ENCODE data around the gene PIGU. TPM values are rescaled to one million over a fixed set of nuclear protein-coding genes. Genes with fewer than 3 reads are reported as not detected.

PIGU gene
- total RNA-seq, 6 experiments from 2014 or later: 4.0 to 14.9 (median 7.3) TPM

- ATAC-seq (no peak), DNase-seq (peak in 1 of 3 donors; percentile 38)
- Histone ChIP-seq H3K36me3 (peaks cover 0 to 51% (median 18%) of the 10 kb centered on the region in 4 donors), H3K9me3 (no peaks in the 10 kb centered on the region), H3K27me3 (no peaks in the 10 kb centered on the region), H3K27ac (no peak overlapping the region), H3K4me3 (no peak overlapping the region), H3K4me1 (peaks cover 0 to 16% (median 4%) of the 10 kb centered on the region in 4 donors)
- intact Hi-C loops (cut with DNase I): loop anchor here in 1 of 2 donors (10.0 kb wide), 1 partner anchor 174 kb away; the partner anchor contains the start of gene TP53INP2
- TF ChIP-seq CTCF (IDR thresholded peaks at IDR 0.05) (no peak), POLR2A (IDR thresholded peaks at IDR 0.05) (no peak)
- WGBS (ENCODE audit: insufficient coverage, low coverage, low lambda C conversion rate, missing lambda C conversion rate): 67% methylated on average over 1 of the region's 5 CpGs
These were observed 146.6 kb downstream of the PIGU start for GRCh38 chr20:34530342-34530741.

- intact Hi-C loops (cut with DNase I): loop anchor here in 1 of 2 donors (10.0 kb wide), 1 partner anchor 175 kb away; the partner anchor contains the start of gene TP53INP2
- no peak overlapping the region for H3K27ac ChIP-seq
- peaks cover 0 to 18% (median 6%) of the 10 kb centered on the region in 4 donors for H3K4me1 ChIP-seq
- H3K4me3 ChIP-seq: no peak overlapping the region
- H3K9me3 ChIP-seq: no peaks in the 10 kb centered on the region
- no peaks in the 10 kb centered on the region for H3K27me3 ChIP-seq
- DNase-seq: peak in 1 of 3 donors; percentile 21
- H3K36me3 ChIP-seq: peaks cover 0 to 45% (median 15%) of the 10 kb centered on the region in 4 donors
- WGBS (ENCODE audit: insufficient coverage, low coverage, low lambda C conversion rate, missing lambda C conversion rate): no CpG with 5 or more reads among the region's 3 CpGs
- TF ChIP-seq CTCF (IDR thresholded peaks at IDR 0.05) (no peak), POLR2A (IDR thresholded peaks at IDR 0.05) (no peak)
- ATAC-seq: no peak
These were observed 147.2 kb downstream of the PIGU start for GRCh38 chr20:34529742-34530141.

- DNase-seq (peak in 1 of 3 donors; percentile 56), ATAC-seq (peak in 2 of 4 donors; percentile 6 to 54)
- no peak overlapping the region for H3K4me3 ChIP-seq
- peaks cover 0 to 38% (median 13%) of the 10 kb centered on the region in 4 donors for H3K36me3 ChIP-seq
- H3K9me3 ChIP-seq: no peaks in the 10 kb centered on the region
- H3K27ac ChIP-seq: no peak overlapping the region
- peaks cover 0 to 18% (median 6%) of the 10 kb centered on the region in 4 donors for H3K4me1 ChIP-seq
- intact Hi-C loops (cut with DNase I): no loop called here
- TF ChIP-seq CTCF (IDR thresholded peaks at IDR 0.05) (peak in 1 of 4 donors; percentile 3), POLR2A (IDR thresholded peaks at IDR 0.05) (no peak)
- no peaks in the 10 kb centered on the region for H3K27me3 ChIP-seq
- WGBS (ENCODE audit: insufficient coverage, low coverage, low lambda C conversion rate, missing lambda C conversion rate): 39% methylated on average over 5 of the region's 5 CpGs
These were observed 148.0 kb downstream of the PIGU start for GRCh38 chr20:34528921-34529297.

- TF ChIP-seq CTCF (IDR thresholded peaks at IDR 0.05): no peak
- TF ChIP-seq POLR2A (IDR thresholded peaks at IDR 0.05): no peak
- H3K4me1 ChIP-seq: peaks cover 0 to 15% (median 6%) of the 10 kb centered on the region in 4 donors
- ATAC-seq (no peak), DNase-seq (peak in 1 of 3 donors; percentile 31)
- WGBS (ENCODE audit: insufficient coverage, low coverage, low lambda C conversion rate, missing lambda C conversion rate): 91% methylated on average over 10 of the region's 10 CpGs
- H3K36me3 ChIP-seq: peaks cover 0 to 33% (median 13%) of the 10 kb centered on the region in 4 donors
- H3K9me3 ChIP-seq: no peaks in the 10 kb centered on the region
- no peaks in the 10 kb centered on the region for H3K27me3 ChIP-seq
- no peak overlapping the region for H3K4me3 ChIP-seq
- no peak overlapping the region for H3K27ac ChIP-seq
- intact Hi-C loops (cut with DNase I): no loop called here
These were observed 149.9 kb downstream of the PIGU start for GRCh38 chr20:34527016-34527415.
